Measurements from ENCODE around the gene TBC1D8.
A peak's percentile ranks its signal among the peaks of the same experiment; 100 is the strongest.
"Not testable (repeated sequence)": the region's sequence is repeated elsewhere in the genome, so short reads cannot be mapped to it uniquely, and the experiment has no call there.

TBC1D8 gene

DNA sequence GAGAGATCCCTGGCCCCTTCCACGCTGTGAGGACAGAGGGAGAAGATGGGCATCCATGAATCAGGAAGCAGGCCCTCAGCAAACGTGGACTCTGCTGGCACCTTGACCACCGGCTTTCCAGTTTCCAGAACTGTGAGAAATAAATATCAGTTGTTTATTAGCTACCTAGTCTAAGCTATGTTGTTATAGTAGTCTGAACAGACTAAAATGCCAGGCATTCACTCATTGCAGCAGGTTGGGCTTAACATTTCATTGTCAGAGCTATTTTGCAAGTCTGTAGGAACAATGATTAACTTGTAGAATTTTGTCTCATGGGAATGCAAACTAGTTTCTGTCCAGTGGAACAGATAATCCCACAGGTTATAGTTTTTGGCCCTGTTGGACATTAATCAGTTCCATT, 24.8 kb upstream of the TBC1D8 start:
- H3K4me3 Mint-ChIP-seq = no peak overlapping the region

DNA sequence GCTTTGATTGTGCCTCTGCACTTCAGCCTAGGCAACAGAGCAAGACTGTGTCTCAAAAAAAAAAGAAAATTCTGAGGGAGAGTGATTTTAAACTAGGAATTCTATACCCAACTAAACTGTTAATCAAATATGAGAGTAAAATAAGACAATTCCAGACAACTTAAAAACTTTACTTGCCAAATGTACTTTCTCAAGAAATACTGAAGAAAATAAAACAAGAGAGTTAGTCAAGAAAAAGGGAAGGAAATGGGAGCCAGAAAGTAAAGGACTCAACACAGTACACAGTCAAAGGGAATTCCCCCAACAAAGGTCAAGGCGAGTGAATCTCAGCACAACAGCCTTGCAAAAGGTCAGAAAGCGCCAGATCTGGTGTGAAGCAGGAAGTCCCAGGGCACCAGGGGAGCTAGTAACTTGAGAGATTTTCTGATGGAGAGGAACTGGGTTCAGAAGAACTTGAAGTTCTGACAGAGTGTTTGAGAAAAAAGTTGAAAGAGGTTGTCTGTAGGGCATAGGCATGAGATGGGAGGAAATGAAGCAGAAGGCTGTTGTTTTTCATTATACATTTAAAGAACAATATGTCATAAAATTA, 22.6 kb upstream of the TBC1D8 start:
- Mint-ChIP-seq H3K4me1 (ENCODE audit: low read depth) (peaks cover 24% of the 10 kb centered on the region), H3K27ac (peak overlapping the region; percentile 91), H3K36me3 (ENCODE audit: low read depth) (peaks cover 11% of the 10 kb centered on the region), H3K4me3 (peak overlapping the region; percentile 42), H3K9me3 (peaks cover 16% of the 10 kb centered on the region), H3K27me3 (no peaks in the 10 kb centered on the region)

More for the DNA sequence above, 24.8 kb upstream of the TBC1D8 start:
- Mint-ChIP-seq H3K4me1 (ENCODE audit: low read depth) (peaks cover 24% of the 10 kb centered on the region), H3K9me3 (peaks cover 8% of the 10 kb centered on the region), H3K27ac (no peak overlapping the region), H3K36me3 (ENCODE audit: low read depth) (peaks cover 7% of the 10 kb centered on the region), H3K27me3 (no peaks in the 10 kb centered on the region)

DNA sequence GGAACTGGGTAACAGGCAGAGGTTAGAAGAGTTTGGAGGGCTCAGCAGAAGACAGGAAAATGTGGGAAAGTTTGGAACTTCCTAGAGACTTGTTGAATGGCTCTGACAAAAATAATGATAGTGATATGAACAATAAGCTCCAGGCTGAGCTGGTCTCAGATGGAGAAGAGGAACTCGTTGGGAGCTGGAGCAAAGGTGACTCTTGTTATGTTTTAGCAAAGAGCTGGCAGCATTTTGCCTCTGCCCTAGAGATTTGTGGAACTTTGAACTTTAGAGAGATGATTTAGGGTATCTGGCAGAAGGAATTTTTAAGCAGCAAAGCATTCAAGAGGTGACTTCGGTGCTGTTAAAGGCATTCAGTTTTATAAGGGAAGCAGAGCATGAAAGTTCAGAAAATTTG, 18.6 kb upstream of the TBC1D8 start:
- not testable (repeated sequence) for H3K27ac Mint-ChIP-seq, H3K27me3 Mint-ChIP-seq, H3K4me3 Mint-ChIP-seq
- H3K4me1 Mint-ChIP-seq (ENCODE audit: low read depth) = peaks cover 28% of the 10 kb centered on the region
- peaks cover 24% of the 10 kb centered on the region for H3K9me3 Mint-ChIP-seq
- H3K36me3 Mint-ChIP-seq (ENCODE audit: low read depth) = peaks cover 11% of the 10 kb centered on the region

DNA sequence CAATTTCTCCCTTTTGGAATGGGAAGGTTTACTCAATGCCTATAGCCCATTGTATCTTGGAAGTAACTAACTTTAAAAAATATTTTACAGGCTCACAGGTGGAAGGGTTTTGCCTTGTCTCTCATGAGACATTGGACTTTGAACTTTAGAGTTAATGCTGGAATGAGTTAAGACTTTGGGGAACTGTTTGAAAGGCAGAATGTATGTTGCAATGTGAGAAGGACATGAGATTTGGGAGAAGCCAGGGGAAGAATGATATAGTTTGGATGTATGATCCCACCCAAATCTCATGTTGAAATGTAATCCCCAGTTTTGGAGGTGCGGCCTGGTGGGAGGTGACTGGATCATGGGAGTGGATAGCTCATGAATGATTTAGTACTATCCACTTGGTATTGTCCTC, 17.5 kb upstream of the TBC1D8 start:
- Mint-ChIP-seq H3K4me1 (ENCODE audit: low read depth) (peaks cover 17% of the 10 kb centered on the region), H3K4me3 (no peak overlapping the region), H3K36me3 (ENCODE audit: low read depth) (peaks cover 11% of the 10 kb centered on the region), H3K27me3 (no peaks in the 10 kb centered on the region), H3K9me3 (peaks cover 24% of the 10 kb centered on the region), H3K27ac (no peak overlapping the region)

DNA sequence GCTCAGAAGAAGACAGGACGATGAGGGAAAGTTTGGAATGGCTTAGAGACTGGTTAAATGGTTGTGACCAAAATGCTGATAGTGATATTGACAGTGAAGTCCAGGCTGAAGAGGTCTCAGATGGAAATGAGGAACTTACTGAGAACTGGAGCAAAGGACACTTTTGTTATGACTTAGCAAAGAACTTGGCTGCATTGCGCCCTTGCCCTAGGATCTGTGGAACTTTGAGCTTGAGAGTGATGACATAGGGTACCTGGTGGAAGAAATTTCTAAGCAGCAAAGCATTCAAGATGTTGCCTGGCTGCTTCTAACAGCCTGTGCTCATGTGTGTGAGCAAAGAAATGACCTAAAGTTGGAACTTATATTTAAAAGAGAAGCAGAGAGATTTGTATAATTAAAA, 16.4 kb upstream of the TBC1D8 start:
- H3K27ac Mint-ChIP-seq = peak overlapping the region; percentile 6

DNA sequence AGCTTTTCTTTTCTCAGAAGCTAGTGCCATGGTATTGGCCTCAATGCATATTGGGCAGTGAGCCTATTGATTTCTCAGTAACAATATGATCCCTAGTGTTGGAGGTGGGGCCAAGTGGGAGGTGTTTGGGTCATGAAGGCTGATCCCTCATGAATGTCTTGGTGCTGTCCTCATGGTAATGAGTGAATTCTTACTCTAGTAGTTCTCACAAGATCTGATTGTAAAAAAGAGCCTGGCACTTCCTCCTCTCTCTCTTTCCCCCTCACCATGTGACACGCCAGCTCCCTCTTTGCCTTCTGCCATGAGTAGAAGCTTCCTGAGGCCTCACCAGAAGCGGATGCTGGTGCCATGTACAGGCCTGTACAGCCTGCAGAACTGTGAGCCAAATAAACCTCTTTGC, 12.8 kb upstream of the TBC1D8 start:
- no peaks in the 10 kb centered on the region for H3K27me3 Mint-ChIP-seq
- H3K9me3 Mint-ChIP-seq = peaks cover 9% of the 10 kb centered on the region
- no peak overlapping the region for H3K4me3 Mint-ChIP-seq
- H3K27ac Mint-ChIP-seq = no peak overlapping the region
- H3K4me1 Mint-ChIP-seq (ENCODE audit: low read depth) = peaks cover 9% of the 10 kb centered on the region
- no peaks in the 10 kb centered on the region for H3K36me3 Mint-ChIP-seq (ENCODE audit: low read depth)

More for the DNA sequence above, 16.4 kb upstream of the TBC1D8 start:
- not testable (repeated sequence) for H3K4me1 Mint-ChIP-seq (ENCODE audit: low read depth); H3K27me3 Mint-ChIP-seq; H3K4me3 Mint-ChIP-seq
- Mint-ChIP-seq H3K9me3 (peaks cover 24% of the 10 kb centered on the region), H3K36me3 (ENCODE audit: low read depth) (peaks cover 11% of the 10 kb centered on the region)

DNA sequence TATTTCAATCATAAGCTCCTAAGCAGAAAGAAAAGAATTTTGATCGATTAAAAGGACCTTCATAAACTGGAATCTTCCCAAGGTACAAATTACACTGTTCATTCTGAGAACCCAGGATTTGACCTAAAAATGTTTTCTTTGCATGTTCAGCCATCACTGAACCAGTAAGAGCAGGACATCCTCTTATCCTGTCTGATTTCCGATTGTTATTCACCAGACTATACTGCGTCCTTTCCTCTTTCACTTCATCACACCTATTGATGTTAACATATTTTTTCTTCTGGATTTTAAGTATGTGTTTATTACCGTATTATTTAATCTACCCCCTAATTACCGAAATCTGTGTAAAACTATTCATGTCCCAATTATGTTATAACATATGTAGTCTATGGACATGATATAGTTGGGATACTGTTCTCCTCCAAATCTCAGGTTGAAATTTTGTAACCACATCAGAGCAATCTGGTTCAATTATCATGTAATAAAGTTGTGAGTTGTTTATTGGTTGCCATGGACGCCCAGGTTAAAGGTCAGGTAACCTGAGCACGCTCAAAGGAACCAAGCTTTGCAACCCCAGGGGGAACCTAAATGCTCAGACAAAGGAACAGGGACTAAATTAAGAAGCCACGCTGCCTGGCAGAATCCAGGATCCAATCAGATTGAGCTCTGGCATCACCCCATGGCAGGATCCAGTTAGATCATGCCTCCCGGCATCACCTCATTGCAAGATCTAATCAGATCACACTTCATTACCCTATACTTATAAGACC, 11.6 kb upstream of the TBC1D8 start:
- Mint-ChIP-seq H3K4me3 (no peak overlapping the region), H3K27ac (no peak overlapping the region), H3K27me3 (no peaks in the 10 kb centered on the region), H3K9me3 (peaks cover 8% of the 10 kb centered on the region), H3K36me3 (ENCODE audit: low read depth) (no peaks in the 10 kb centered on the region), H3K4me1 (ENCODE audit: low read depth) (peaks cover 9% of the 10 kb centered on the region)

DNA sequence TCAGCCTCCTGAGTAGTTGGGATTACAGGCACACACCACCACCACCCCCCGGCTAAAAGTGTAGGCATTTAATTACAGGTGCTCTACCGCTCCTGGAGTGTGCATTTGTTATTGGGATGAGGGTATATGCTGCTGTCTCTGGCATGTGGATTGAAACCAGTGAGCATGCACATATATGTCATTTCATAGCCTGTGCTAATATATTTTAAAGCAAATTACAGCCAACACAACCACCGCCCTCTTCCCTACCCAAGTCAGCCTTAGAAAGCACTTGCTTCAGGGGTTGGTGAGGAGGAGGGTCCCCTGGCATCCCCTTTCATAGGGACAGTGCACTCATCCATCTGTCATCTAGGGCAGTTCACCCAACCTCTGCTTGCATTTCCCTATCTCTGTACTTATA, 10.5 kb upstream of the TBC1D8 start:
- H3K4me3 Mint-ChIP-seq = no peak overlapping the region
- no peaks in the 10 kb centered on the region for H3K36me3 Mint-ChIP-seq (ENCODE audit: low read depth)
- no peaks in the 10 kb centered on the region for H3K9me3 Mint-ChIP-seq
- H3K4me1 Mint-ChIP-seq (ENCODE audit: low read depth) = peaks cover 6% of the 10 kb centered on the region
- no peak overlapping the region for H3K27ac Mint-ChIP-seq
- no peaks in the 10 kb centered on the region for H3K27me3 Mint-ChIP-seq

DNA sequence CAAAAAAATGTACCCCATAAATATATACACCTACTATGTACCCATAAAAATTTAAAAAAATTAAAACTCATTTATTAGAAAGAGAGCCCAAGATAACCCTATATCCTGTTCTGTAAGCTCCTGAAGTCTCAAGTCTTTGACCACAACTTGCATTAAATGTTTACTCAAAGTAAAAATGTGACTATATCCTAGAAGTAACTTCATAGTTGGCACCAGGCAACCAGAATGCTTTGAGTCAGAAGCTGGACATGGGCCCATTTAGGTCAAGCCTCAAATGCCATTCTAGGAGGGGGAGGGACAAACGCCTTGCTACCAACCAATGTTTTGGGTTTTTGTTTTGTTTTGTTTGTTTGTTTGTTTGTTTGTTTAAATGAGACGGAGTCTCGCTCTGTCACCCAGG, 9.3 kb upstream of the TBC1D8 start:
- Mint-ChIP-seq H3K4me1 (ENCODE audit: low read depth) (peaks cover 3% of the 10 kb centered on the region), H3K27ac (no peak overlapping the region), H3K27me3 (no peaks in the 10 kb centered on the region), H3K36me3 (ENCODE audit: low read depth) (no peaks in the 10 kb centered on the region), H3K4me3 (no peak overlapping the region), H3K9me3 (no peaks in the 10 kb centered on the region)

DNA sequence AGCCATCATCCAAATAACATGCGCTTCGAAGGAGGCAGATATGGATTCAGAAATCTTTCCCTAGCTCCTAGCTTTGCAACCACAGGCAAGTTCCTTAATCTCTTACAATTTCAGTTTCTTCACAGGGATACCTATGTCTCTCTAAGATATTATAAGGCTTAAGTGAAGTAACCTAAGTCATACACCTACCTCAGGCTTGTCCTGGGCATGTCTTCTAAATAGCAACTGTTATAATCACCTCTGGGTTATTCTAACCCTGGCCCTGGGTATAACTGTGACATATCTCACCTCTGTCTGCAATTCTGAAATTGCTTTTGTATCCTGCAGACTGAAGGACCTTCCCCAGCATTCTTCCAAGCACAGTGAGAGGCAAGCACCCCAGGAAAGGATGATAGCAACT, 8.3 kb upstream of the TBC1D8 start:
- H3K9me3 Mint-ChIP-seq = no peaks in the 10 kb centered on the region
- H3K27ac Mint-ChIP-seq = no peak overlapping the region
- H3K4me3 Mint-ChIP-seq = no peak overlapping the region
- peaks cover 3% of the 10 kb centered on the region for H3K4me1 Mint-ChIP-seq (ENCODE audit: low read depth)
- H3K36me3 Mint-ChIP-seq (ENCODE audit: low read depth) = no peaks in the 10 kb centered on the region
- no peaks in the 10 kb centered on the region for H3K27me3 Mint-ChIP-seq

DNA sequence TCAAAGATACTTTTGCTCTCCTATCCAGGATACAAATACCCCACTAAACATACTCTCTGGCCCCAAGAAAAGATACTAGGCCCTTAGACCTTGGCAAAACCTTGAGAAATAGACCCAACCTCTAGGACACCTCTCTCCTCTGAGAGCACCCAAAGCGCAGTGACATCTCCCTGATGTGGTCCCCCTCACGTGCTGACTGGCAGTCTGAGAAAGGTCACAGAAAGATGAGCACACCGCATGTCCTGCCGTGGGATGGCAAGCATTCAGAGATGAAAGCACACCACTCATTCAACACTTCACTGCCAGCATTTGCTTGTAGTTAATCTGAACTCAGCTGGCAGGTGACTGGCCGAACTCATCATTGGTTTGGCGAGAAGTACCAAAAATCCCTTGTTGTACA, 6.1 kb upstream of the TBC1D8 start:
- Mint-ChIP-seq H3K36me3 (ENCODE audit: low read depth) (no peaks in the 10 kb centered on the region), H3K4me3 (no peak overlapping the region), H3K27me3 (peaks cover 12% of the 10 kb centered on the region), H3K27ac (no peak overlapping the region), H3K4me1 (ENCODE audit: low read depth) (peaks cover 8% of the 10 kb centered on the region), H3K9me3 (no peaks in the 10 kb centered on the region)

DNA sequence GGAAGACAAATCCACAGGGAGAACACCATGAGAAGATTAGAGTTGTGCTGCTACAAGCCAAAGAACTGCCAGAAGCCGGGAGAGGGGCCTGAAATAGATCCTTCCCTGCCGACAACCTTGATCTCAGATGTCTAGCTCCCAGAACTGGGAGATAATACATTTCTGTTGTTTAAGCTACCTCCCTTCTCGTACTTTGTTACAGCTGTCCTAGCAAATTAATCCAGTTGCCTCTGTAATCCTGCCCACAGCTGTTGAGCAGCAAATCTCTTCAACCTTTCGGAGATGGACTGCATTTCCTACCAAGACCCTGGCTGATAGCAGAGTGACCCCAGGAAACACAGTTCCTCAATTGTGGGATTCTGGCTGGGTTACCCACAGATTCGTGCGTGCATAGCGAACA, 2.6 kb upstream of the TBC1D8 start:
- Mint-ChIP-seq H3K27me3 (peaks cover 35% of the 10 kb centered on the region), H3K27ac (no peak overlapping the region), H3K4me1 (ENCODE audit: low read depth) (peaks cover 28% of the 10 kb centered on the region), H3K4me3 (no peak overlapping the region), H3K36me3 (ENCODE audit: low read depth) (no peaks in the 10 kb centered on the region), H3K9me3 (no peaks in the 10 kb centered on the region)

DNA sequence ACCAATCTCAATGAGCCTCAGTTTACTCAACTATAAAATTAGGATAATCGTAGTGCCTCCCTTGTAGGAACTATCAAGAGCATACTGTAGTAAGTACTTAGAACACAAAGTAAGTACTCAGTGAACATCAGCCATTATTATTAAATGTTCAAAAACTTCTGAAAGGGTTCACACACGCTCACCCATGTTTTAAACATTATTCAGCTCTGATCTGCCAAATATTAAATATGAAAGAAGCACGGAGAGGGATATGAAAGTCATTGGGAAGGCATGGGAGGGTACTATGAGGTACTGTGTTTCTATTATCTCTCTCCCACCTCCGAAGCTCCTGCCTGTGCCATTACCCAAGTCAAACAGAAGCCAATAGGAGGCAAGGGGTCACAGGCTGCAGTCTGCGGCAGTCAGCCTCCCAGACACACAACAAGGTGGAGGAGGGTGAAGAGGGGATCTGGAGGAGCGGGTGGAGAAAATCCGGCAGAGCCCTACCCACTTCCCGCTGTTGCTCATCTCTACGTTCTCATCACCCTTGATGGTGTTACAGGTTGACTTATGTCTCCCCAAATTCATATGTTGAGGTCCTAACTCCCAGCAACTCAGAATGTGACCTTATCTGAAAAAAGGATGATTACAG, 2.0 kb upstream of the TBC1D8 start:
- H3K27me3 Mint-ChIP-seq = peaks cover 40% of the 10 kb centered on the region
- peaks cover 28% of the 10 kb centered on the region for H3K4me1 Mint-ChIP-seq (ENCODE audit: low read depth)
- no peaks in the 10 kb centered on the region for H3K9me3 Mint-ChIP-seq
- H3K4me3 Mint-ChIP-seq = peak overlapping the region; percentile 75
- no peaks in the 10 kb centered on the region for H3K36me3 Mint-ChIP-seq (ENCODE audit: low read depth)
- H3K27ac Mint-ChIP-seq = no peak overlapping the region

DNA sequence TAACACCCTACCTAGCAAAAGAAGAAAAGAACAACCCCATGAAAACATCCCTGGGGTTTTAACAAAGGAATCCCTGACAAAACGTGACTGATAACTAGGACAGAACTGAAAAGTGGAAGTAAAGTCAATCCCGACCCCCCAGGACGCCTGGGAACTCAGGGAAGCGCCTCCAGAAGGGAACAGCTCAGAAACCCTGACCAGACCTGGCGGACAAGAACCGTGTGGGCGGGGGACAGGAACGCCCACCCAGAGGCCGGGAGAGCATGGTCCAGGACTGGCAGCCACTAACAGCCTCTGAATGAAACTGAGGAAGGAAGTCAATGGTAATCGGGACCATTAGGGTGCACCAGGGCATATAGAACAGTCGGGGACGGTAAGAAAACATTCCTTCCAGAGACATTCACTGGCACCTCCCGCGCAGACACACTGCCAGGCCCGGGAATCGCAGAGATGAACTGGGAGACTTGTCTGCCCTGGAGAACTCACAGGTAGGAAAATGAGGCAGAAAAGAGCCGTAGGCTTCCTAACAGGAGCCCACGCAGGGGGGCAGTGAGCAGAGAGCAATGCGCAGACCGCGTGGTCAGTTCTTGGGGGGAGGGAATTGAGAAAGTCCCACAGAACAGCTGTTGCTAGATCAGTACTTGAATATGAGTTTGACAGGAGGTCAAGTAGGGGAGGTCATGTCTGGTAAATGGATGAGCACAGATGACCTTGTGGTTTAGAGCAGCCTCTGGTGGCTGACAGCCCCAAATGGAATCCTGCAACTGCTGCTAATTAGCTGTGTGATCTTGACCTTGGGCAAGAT, 1.3 kb upstream of the TBC1D8 start:
- Mint-ChIP-seq H3K27ac (no peak overlapping the region), H3K4me1 (ENCODE audit: low read depth) (peaks cover 28% of the 10 kb centered on the region), H3K27me3 (peaks cover 40% of the 10 kb centered on the region), H3K9me3 (no peaks in the 10 kb centered on the region), H3K4me3 (peak overlapping the region; percentile 75), H3K36me3 (ENCODE audit: low read depth) (no peaks in the 10 kb centered on the region)

DNA sequence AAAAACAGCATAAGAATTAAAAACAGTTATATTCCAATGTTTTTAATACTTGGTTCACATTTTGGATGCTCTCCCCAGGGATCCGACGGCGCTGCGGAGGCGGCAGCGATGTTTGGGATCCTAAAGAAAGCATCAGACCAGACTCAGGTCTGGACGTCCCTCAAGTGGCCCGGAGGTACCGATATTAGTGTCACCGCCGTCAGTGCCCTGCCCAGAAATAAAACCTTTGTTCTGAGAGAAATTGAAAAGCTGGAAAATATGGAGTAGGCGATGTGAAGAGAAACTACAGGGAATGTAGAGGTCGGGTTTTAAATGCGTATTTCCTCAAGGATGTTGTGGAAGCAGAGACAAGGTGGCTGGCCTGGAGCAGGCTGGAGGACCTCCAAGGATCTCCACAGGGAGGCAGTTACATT, 683 bp upstream of the TBC1D8 start:
- H3K4me1 Mint-ChIP-seq (ENCODE audit: low read depth) = peaks cover 25% of the 10 kb centered on the region
- no peak overlapping the region for H3K27ac Mint-ChIP-seq
- no peaks in the 10 kb centered on the region for H3K9me3 Mint-ChIP-seq
- peaks cover 45% of the 10 kb centered on the region for H3K27me3 Mint-ChIP-seq
- peak overlapping the region; percentile 75 for H3K4me3 Mint-ChIP-seq
- no peaks in the 10 kb centered on the region for H3K36me3 Mint-ChIP-seq (ENCODE audit: low read depth)
